GM03348 (cell line): ENCODE data around the gene SUPT20HL2.
"Not testable (repeated sequence)": the region's sequence is repeated elsewhere in the genome, so short reads cannot be mapped to it uniquely, and the experiment has no call there.

Experiments
- DNase-seq: peaks from one replicate; pipeline ENCODE4 v3.0.0; 2012; ENCODE audit warnings: low spot score

Gene SUPT20HL2

DNA sequence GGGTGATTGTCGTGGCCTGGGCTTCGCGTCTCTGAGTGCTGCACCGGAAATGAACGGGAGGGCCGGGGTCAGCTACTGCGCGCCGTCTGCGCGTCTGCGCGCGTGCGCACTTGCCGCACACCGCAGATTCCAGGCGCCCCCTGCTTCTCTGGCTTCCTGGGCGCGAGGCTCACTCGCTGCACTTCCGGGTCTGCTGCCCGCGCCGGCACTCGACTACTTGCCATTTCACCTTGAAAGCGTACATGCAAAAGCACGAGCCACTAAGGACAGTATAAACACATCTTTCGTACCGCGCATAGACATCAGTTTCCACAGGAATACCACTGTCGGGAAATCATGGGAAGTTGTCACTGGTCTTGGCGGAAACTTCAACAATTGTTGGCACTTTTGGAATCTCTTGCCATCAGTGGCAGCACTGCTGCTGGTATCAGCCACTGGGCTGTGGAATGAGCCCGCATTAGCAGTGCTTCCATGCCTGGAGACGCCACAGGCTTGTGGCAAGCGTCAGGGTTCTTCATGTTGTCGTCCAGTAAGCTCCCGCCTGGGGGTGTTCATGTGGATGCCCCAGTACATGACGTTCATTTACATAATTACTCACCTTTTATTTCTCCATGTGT, at the start of gene SUPT20HL2:
Gene SUPT20HL2, minus strand, starts transcription at position 51 of the 617 bp plus-strand sequence. CDS start 754 bp downstream, outside the sequence.
- DNase-seq, result no peak

DNA sequence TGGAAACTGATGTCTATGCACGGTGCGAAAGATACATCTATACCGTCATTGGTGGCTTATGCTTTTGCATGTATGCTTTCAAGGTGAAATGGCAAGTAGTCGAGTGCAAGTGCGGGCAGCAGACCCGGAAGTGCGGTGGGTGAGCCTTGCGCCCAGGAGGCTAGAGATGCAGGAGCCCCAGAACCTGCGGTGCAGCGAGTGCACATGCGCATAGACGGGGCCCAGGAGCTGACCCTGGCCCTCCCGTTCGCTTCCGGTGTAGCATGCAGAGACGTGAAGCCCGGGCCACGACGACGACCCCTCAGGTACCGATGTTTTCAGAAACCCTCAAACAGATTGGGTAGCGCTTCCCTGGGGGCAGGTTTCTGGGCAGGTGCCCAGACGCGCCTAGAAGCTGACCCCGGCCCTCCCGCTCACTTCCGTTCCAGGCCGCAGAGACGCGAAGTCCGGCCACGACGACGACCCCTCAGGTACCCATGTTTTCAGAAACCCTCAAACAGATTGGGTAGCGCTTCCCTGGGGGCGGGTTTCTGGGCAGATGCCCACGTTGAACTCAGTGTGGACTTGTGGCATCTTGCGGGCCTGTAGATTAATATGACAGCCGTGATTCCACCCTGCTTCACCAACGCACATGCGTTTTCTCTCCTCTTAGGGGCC, 48.3 kb upstream of the SUPT20HL2 start:
- DNase-seq, result not testable (repeated sequence)

DNA sequence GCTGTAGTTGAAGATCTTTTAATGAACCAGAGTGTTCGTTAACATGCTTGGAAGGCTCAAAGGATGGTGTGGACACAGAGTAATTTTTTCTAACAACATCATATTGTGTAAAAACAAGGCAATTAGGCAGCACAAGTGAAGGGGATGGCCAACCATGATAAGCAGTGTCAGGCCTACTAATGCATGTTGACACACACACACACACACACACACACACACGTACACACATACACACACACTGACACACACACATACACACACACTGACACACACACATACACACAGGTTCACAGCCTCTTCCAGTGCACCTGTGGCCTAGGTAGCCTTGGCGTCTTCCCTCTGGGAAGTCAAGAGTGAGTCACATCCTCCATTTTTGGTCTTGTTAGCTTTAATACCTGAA, 46.4 kb upstream of the SUPT20HL2 start, which contains the start of gene SUPT20HL1:
Gene SUPT20HL1, plus strand, starts transcription at position 368 of the 400 bp plus-strand sequence. CDS start 2,122 bp downstream, outside the sequence.
- DNase-seq, result no peak

DNA sequence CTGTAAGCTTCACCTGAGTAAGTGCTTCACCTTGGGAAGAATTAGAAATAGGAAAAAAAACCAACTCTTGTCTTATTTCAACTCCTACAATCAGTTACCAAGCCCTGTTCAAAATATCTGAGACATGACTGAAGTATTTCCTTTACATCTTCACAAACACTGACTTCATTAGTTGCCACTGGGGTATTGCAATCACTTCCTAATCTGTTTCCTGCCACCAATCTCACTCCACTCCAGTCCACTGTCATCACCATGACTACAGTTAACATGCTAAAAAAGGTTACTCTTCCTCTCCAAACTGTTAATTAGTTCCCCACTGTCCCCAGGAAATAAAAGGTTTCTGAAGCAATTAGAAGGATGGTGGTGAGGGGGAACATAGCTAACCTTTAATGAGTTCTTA, 43.2 kb upstream of the SUPT20HL2 start:
- peak; percentile 33 for DNase-seq

DNA sequence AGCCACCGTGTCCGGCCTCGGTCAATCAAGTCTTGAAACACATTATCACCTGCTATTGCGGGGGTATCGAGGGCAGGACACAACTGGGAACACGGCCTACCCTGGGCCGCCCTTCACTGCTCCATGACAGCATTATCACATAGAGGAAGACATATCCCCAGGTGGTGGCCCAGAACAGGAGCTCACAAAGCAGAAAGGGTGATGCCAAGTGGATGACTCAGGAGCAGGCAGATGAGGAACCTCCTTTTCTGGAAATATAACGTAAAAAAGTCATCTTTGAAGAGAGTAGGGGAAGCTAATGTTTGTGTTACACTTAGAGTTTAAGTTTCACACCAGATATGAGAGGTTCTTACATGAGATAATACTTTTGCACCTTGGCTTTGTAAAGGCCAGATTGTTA, 41.2 kb upstream of the SUPT20HL2 start:
- peak; percentile 9 for DNase-seq

DNA sequence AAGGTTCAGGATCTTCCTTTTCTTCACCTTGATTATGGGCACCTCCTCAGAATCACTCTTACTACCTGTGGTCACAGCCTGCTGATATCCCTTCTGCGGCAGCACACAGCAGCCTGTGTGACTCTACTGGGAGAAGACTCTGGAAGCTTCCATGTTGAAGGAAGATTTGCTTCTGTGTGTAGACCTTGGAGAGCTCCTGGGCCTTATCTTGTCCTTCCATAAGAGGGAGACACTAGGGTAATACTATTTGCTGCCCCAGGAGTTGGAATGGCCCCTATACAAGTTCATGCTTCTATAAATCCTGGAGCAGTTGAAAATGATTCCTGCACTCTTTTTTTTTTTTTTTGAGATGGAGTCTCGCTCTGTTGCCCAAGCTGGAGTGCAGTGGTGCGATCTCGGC, 36.3 kb upstream of the SUPT20HL2 start:
- no peak for DNase-seq

- no peak for DNase-seq
These were observed 34.0 kb upstream of the SUPT20HL2 start for GRCh38 chrX:24347881-24348280.

GRCh38 chrX:24343719-24344118, 29.9 kb upstream of the SUPT20HL2 start:
- no peak for DNase-seq

- peak; percentile 37 for DNase-seq
These were observed 27.9 kb upstream of the SUPT20HL2 start for GRCh38 chrX:24341795-24342194.

GRCh38 chrX:24340501-24340900, 26.6 kb upstream of the SUPT20HL2 start:
- no peak for DNase-seq

DNA sequence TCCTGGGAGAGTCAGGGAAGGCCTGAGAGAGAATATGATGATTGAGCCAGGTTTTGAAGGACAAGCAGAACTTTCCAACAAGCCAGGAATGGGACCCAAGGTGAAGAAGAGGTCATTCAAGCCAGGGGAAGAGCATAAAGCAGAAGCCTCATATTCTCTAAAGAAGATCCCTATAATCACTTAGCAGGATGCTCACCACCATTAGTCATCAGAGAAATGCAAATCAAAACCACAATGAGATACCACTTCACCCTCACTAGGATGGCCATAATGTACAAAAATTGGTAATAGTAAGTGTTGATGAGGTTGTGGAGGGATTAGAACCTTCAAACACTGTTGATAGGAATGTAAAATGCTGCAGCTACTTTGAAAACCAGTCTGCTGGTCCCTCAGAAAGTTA, 26.0 kb upstream of the SUPT20HL2 start:
- DNase-seq, result no peak

DNA sequence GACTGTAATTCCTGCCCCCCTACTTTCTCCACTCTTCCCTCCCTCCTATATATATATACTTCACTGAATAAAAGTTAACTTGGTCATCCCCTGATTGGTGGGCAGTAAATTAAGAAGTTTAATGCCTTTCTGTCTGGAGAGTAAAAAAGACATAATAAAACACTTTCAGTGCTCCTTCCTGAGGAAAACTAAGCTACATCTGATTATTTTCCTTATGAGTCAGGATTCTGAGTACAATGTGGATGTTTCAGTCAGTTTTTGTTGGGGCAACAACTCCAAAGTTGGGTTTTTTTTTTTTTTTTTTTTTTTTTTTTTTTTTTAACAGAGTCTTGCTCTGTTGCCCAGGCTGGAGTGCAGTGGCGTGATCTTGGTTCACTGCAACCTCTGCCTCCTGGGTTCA, 22.0 kb upstream of the SUPT20HL2 start:
- DNase-seq, result no peak

- DNase-seq, result no peak
These were observed 20.6 kb upstream of the SUPT20HL2 start for GRCh38 chrX:24334461-24334860.

DNA sequence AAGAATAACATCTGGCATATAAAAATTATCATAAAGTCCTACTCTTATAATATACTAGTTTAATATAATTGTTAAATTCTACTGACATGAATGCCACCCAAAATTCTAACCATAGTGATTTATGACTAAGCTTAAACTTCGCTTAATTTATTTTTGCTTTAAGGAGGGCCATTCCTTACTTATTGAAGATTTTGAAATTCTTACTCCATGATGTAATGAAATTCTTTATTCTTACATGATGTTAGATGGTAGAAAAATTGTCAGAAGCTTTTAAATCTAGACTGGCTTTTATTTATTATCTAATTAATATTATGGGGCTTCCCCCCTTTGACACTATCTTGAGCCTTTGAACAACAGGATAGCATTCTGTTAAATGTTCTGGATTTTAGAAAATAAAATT, 19.5 kb upstream of the SUPT20HL2 start:
- no peak for DNase-seq

DNA sequence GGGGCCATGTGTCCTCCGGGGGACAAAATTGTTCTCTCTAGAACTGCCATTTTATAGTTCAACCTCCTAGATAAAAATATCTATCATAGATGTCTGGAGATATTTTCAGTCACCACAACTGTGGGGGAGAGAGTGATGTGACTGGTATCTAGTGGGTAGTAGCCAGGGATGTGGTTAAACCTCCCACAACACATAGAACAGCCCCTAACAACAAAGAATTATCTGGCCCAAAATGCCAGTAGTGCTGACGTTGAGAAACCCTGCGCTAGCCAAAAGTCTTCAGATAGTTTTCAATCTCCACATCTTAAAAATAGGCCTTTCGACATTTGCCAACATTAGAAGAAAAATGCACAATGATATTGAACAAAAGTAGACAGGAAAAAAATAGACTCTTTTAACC, 19.0 kb upstream of the SUPT20HL2 start:
- no peak for DNase-seq

DNA sequence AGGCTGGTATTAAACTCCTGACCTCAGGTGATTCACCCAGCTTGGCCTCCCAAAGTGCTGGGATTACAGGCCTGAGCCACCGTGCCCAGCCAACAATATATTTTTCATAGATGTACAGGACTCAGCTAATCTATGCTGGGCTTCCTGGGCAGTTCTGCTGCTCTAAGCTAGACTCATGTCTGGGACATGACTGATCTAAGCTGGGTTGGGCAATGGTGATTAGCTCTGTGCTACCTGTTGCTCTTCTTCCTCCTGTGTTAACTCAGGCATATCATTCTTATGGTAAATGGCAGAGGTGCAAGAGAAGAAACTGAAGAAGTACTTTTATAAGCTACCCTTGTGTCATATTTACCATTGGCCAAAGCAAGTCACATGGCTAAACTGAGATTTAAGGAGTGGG, 11.4 kb upstream of the SUPT20HL2 start:
- no peak for DNase-seq

- DNase-seq, result no peak
These were observed 8.0 kb upstream of the SUPT20HL2 start for GRCh38 chrX:24321741-24322395.

- no peak for DNase-seq
These were observed 3.7 kb upstream of the SUPT20HL2 start for GRCh38 chrX:24317567-24317966.

DNA sequence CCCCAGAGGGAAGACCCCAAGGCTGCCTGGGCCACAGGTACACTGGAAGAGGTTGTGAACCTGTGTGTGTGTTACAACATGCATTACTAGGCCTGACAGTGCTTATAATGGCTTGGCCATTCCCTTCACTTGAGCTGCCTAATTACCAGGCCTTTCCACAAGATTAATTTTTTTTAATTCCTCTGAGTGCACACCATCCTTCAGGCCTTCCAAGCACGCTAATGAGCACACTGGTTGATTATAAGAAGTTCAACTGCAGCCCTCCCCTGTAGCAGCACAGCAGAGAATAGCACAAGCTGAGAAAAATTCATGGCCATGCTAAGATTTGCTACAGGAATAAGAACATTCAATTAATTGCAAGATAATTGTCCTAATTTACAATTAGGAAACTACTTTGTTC, 2.2 kb upstream of the SUPT20HL2 start:
- DNase-seq, result no peak

DNA sequence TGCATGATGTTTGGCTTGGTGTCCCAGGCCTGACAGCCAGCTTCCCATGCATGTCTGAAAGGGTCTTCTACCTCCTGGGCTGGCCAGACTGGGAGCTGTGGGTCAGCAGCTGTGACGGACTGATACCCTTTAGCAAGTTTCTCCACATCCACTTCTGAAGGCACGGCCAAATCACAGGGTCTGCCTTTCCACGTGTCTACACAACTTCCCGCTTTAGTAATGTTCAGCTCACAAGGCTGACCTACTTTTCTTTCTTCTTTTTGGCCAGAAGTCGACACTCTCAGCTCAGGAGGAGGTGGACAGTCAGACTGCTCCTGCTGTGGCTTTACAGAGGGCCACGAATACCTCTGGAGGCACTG, 1.6 kb downstream of the SUPT20HL2 start:
- not testable (repeated sequence) for DNase-seq

DNA sequence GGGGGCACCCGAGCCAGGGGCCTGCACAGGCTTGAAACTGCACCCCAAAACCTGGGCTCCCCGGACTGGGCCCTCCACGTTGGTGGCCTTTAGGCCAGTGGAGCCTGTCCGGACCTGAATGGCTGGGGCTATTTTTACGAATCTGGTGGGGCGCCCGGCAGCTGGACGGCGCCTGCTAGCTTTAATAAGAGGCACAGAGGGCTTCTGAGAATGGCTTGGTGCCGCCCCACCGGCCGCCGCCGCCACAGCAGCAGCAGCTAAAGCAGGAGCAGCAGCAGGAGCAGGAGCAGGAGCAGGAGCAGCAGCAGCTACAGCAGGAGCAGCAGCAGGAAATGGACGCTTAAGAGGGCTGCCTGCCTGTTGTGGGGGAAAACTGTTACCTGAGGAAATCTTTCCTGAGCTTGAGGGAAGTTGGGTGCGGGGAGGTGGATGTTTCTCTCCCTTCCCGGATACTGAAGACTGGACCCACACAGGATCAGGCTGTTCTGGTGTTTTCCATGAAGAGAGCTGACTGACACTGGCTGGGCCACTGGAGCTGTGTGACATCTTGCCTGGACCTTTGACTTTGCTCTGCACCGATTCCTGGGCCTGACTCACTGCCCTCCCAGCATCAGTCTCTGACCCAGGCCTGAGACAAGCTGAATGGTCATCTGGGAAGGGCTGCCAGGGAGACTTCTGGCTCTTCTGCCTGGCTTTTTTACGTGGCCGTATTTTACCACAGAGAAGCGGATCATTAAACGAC, 2.2 kb downstream of the SUPT20HL2 start:
- DNase-seq, result not testable (repeated sequence)

GRCh38 chrX:24310916-24311315, 3.0 kb downstream of the SUPT20HL2 start:
- not testable (repeated sequence) for DNase-seq
